Loucy (cell line): Measurements from ENCODE around the gene PTPRN2.

Experiments used
- CTCF ChIP-seq: fragments of 200-600 bp; sonication (generic); conservative IDR thresholded peaks from 2 replicates; pipeline ENCODE4 v1.5.1; 2014; ENCODE audit warnings: mild to moderate bottlenecking, antibody characterized with exemption, low read length
- EZH2phosphoT487 ChIP-seq: fragments of 200-600 bp; IDR thresholded peaks from 2 replicates; pipeline ENCODE4 v1.6.1; 2018; ENCODE audit warnings: antibody characterized with exemption, mild to moderate bottlenecking, moderate library complexity, borderline replicate concordance

- TF ChIP-seq CTCF, result no peak
- no peak for TF ChIP-seq EZH2phosphoT487
Observed at GRCh38 chr7:157771689-157772088, 815.9 kb downstream of the PTPRN2 start.
